ENCODE data around the gene ATP7A.

Gene ATP7A

GRCh38 chrX:77945910-77946545, 35.5 kb downstream of the ATP7A start:
- DNase-seq: no peak

GRCh38 chrX:77946571-77946970, 36.1 kb downstream of the ATP7A start:
- DNase-seq: no peak

- no peak for DNase-seq
These were observed 39.3 kb downstream of the ATP7A start for GRCh38 chrX:77949840-77950239.

DNA sequence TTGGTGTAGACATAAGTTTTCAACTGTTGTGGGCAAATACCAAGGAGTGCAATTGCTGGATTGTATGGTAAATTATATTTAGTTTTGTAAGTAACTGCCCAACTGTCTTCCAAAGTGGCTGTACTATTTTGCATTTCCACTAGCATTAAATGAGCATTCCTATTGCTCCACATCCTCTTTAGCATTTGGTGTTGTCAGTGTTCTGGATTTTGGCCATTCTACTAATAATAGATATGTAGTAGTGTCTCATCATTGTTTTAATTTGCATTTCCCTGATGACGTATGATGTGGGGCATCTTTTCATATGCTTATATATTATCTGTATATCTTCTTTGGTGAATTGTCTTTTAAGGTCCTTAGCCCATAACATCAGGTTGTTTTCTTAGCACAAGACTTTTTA, 41.7 kb downstream of the ATP7A start:
- no peak for DNase-seq

GRCh38 chrX:77953302-77953701, 42.8 kb downstream of the ATP7A start:
- DNase-seq: no peak

- DNase-seq: no peak
These were observed 43.2 kb downstream of the ATP7A start for GRCh38 chrX:77953708-77954107.

GRCh38 chrX:77960567-77960966, 50.1 kb downstream of the ATP7A start:
- no peak for DNase-seq

DNA sequence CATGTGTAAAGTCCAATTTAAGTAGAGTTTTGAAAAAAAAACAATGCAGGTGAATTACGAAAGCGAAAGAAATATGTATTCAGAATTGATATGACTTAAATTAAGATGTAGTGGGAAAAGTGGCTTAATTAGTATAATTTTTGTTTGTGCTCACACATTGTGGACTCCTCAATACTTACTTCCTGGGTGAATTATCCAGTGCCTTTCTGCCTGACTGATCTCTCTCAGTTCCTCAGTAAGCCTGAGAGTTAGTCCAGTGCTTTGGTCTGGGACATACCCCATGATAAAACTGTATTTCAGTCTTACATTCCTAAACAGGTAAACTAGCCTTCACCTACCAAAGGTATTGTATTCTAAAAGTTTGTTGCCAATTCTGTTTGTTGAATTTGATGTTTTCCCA, 50.6 kb downstream of the ATP7A start:
- no peak for DNase-seq

GRCh38 chrX:77962068-77962902, 51.8 kb downstream of the ATP7A start:
- no peak for DNase-seq

GRCh38 chrX:77966361-77966760, 55.9 kb downstream of the ATP7A start:
- no peak for DNase-seq

- no peak for DNase-seq
These were observed 57.1 kb downstream of the ATP7A start for GRCh38 chrX:77967631-77968030.

DNA sequence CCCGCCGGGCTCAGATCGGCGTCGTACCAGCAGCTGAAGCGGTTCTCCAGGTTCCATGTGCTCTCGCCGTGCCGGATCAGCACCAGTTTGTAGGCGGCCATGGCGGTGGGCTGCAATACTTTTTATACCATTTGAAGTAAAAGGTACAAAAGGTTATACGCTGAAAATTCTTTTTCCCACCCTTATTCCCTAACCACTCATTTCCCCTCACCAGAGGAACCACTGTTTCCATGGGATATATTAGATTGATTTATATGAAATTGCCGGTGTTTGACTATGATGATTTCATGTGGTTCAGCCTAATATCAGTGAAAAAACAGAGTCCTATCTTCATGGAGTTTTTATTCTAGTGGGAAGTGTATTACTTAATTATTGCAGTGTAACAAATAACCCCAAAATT, 59.0 kb downstream of the ATP7A start, which contains the start of gene PGAM4:
TSS of gene PGAM4 (minus strand) at position 101 of the 400 bp plus-strand sequence. CDS start at position 101, 0 bp downstream.
- no peak for DNase-seq

GRCh38 chrX:77975755-77976154, 65.3 kb downstream of the ATP7A start:
- DNase-seq: no peak

- DNase-seq: no peak
These were observed 66.6 kb downstream of the ATP7A start for GRCh38 chrX:77977095-77977494.

- DNase-seq: no peak
These were observed 67.0 kb downstream of the ATP7A start for GRCh38 chrX:77977518-77977917.

DNA sequence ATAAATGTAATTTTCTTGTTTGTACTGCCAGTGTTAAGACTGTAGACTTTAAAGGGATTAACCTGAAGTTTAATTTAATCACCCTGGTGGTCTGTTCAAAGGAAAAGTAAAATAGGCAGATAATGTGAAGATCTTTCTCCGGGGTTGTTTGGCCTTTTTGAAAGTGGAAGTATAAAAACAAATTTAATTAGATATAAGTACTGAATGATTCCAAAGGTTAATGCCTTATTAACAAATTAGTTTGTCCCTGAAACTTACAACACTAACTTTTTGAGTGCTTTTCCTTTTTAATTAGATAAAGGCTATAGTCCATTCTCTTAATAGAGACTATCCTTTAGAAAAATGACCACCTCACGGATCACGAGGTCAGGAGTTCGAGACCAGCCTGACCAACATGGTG, 69.4 kb downstream of the ATP7A start:
- DNase-seq: no peak

DNA sequence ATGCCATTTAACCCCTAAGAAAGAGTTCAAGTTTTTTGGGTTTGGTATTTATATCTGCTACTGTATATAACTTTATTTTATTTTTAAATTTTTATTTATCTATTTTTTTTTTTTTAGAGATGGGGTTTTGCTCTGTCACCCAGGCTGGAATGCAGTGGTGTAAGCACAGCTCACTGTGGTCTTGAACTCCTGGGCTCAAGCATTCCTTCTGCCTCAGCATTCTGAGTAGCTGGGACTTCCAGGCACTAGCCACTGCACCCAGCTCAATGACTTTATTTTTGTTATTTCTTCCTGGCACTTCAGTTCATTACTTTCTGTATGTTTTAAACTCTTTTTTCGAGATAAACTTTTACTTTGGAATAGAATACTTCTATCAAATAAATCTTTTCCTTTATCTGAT, 101.4 kb downstream of the ATP7A start:
- no peak for DNase-seq

GRCh38 chrX:78019586-78020483, 109.3 kb downstream of the ATP7A start:
- DNase-seq: no peak

DNA sequence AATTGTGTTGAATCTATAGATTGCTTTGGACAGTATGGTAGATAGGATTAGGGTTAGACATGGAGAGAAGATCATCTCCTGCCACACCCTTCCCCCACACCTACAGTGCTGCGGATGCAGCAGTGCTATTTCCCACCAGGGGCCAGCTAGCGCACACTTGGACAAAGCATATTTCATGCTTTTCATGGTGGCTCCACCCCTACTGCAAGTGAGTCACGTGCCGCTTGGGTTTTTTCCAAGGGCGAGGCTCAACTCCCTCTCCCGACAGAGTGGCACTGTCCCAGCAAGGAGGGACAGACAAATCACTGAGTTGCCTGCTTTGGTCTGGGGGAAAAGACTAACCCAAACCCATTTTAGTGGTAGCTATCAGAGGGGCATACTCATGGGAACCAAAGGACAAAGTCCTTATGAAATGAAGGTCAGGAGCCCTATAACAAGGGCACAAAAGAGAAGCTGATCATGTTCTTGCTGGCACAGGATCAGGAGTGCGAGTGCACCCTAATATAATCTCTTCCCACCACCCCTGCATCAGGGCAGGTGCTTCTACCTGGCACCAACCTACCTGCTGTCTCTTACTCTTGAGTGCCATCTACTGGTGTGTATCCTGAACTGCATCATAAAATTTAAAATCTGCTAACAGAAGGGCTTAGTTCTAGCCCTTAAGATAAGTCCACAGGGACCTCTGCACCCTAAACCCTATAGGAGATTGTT, 114.0 kb downstream of the ATP7A start:
- peak; percentile 17 for DNase-seq

DNA sequence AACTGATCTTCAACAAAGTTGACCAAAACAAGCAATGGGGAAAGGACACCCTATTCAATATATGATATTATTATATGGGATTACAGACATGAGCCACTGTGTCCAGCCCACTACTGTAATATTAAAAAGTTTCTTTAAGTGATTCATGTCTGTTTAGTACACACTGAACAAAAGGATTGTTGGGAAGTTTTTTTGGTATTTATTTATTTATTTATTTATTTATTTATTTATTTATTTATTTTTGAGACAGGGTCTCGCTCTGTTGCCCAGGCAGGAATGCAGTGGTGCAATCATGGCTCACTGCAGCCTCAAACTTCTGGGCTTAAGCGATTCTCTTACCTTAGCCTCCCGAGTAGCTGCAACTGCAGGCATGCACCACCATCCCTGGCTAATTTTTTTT, 117.3 kb downstream of the ATP7A start:
- DNase-seq: no peak

DNA sequence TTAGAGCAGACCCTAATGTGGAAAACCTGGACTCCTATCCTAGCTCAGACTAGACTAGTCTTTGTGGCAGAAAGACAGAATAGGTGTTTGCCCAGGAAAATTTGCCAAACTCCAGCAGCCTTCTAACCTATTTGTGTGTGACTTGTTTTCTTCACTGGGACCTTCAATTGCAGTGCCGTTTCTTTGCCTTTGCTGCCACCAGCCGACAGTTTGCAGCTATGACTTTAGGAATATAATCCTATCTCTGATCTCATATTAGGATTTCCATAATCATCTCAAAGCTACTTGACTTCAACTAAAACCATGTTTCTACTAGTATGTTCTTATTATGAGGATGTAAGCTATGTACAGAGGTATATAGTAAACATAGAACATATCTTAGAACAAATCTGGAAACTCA, 119.2 kb downstream of the ATP7A start:
- no peak for DNase-seq

DNA sequence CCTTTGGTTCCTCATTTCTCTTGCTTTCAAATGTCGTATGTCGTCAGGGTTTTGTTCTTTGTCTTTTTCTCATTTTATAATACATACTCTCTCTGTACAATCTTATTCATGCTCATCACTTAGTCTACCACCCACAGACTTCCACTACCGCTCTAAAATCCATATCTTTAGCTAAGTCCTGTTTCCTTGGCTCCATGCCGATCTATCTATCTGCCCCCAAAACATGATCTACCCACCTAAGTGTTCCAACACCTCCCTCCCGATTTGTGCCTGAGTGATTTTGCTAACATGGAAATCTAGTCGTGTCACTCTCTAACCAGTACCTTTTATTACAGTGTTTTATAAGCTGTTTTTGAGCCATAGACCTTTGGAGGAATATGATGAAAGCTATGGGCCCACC, 124.6 kb downstream of the ATP7A start:
- DNase-seq: no peak

- DNase-seq: no peak
These were observed 127.4 kb downstream of the ATP7A start for GRCh38 chrX:78037881-78038280.
